ENCODE measurements around the gene ABCC8. TPM values are rescaled to one million over a fixed set of nuclear protein-coding genes. Genes with fewer than 3 reads are reported as not detected.

The ABCC8 gene
- total and polyA plus RNA-seq, 9 of the 15 experiments (the other 6 are each of a cell fraction or from before 2014, with no cell fraction given), result not detected

GRCh38 chr11:17381156-17381555 is 95.5 kb downstream of the ABCC8 start:
- no peak overlapping the region for H3K4me2 ChIP-seq (ENCODE audit: insufficient read depth, low read length)
- BruUV-seq (replicated peaks), result no TSS peak
- H3K9me3 ChIP-seq (replicated peaks; ENCODE audit: control insufficient read depth, insufficient read depth, low read depth, low read length), result no peaks in the 10 kb centered on the region
- no peak overlapping the region for H3K4me3 ChIP-seq
- in situ Hi-C loops (cut with MboI) (no loop called here), intact Hi-C loops (cut with micrococcal nuclease) (no loop called here)
- no peak overlapping the region for H2AFZ ChIP-seq (ENCODE audit: low read depth, low read length)
- no peaks in the 10 kb centered on the region for H3K27me3 ChIP-seq (ENCODE audit: control insufficient read depth in 2 of 2, insufficient read depth in 2 of 2, low read length in 2 of 2)
- peaks cover 45% of the 10 kb centered on the region; the same call in 2 of the 3 replicates for H3K36me3 ChIP-seq (ENCODE audit: control insufficient read depth, insufficient read depth, low read length)
- ChIA-PET POLR2A (interaction anchor here (0.8 kb wide), 1 partner anchor 97 kb away, joined by 3 read pairs; no protein-coding TSS in a partner anchor), CTCF (ENCODE audit: low intra/inter-chr PET ratio) (no interaction called here)
- H3K79me2 ChIP-seq (ENCODE audit: control insufficient read depth, insufficient read depth, low read length), result no peaks in the 10 kb centered on the region
- no peak for DNase-seq (ENCODE audit: extremely low read depth in 1 of 4, low spot score in 3 of 4)
- H3K27ac ChIP-seq (ENCODE audit: extremely low read depth, low read depth, low read length), result no peak overlapping the region
- no peak for TF ChIP-seq ZNF609 (CRISPR knock-in tag; IDR thresholded peaks at IDR 0.05; ENCODE audit: borderline replicate concordance)
- no peak for TF ChIP-seq TSC22D4 (tag; IDR thresholded peaks at IDR 0.05)
- TF ChIP-seq, protein P1, sequence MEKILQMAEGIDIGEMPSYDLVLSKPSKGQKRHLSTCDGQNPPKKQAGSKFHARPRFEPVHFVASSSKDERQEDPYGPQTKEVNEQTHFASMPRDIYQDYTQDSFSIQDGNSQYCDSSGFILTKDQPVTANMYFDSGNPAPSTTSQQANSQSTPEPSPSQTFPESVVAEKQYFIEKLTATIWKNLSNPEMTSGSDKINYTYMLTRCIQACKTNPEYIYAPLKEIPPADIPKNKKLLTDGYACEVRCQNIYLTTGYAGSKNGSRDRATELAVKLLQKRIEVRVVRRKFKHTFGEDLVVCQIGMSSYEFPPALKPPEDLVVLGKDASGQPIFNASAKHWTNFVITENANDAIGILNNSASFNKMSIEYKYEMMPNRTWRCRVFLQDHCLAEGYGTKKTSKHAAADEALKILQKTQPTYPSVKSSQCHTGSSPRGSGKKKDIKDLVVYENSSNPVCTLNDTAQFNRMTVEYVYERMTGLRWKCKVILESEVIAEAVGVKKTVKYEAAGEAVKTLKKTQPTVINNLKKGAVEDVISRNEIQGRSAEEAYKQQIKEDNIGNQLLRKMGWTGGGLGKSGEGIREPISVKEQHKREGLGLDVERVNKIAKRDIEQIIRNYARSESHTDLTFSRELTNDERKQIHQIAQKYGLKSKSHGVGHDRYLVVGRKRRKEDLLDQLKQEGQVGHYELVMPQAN (IDR thresholded peaks at IDR 0.05; ENCODE audit: borderline replicate concordance), result no peak
- no peak for TF ChIP-seq PHTF2 (CRISPR knock-in tag; IDR thresholded peaks at IDR 0.05)
- TF ChIP-seq, protein P2, sequence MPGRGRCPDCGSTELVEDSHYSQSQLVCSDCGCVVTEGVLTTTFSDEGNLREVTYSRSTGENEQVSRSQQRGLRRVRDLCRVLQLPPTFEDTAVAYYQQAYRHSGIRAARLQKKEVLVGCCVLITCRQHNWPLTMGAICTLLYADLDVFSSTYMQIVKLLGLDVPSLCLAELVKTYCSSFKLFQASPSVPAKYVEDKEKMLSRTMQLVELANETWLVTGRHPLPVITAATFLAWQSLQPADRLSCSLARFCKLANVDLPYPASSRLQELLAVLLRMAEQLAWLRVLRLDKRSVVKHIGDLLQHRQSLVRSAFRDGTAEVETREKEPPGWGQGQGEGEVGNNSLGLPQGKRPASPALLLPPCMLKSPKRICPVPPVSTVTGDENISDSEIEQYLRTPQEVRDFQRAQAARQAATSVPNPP (IDR thresholded peaks at IDR 0.05; ENCODE audit: borderline replicate concordance, insufficient read depth, insufficient read length), result no peak
- no peaks in the 10 kb centered on the region for H3K9me1 ChIP-seq (ENCODE audit: control insufficient read depth, insufficient read depth, low read length)
- FAIRE-seq, result no peak
- no peak overlapping the region for H3K9ac ChIP-seq (ENCODE audit: insufficient read depth in 1 of 2, low read depth in 2 of 2, low read length in 2 of 2)
- H4K20me1 ChIP-seq (replicated peaks; ENCODE audit: control insufficient read depth, insufficient read depth, low read length), result peaks cover 8% of the 10 kb centered on the region; the same call in 1 of the 2 replicates
- H3K4me1 ChIP-seq (replicated peaks in 1 of 2; ENCODE audit: control insufficient read depth in 2 of 2, insufficient read depth in 2 of 2, low read length in 2 of 2), result peaks cover 0 to 3% of the 10 kb centered on the region in 2 experiments; a peak in 1 of 5 replicates
- 42% methylated on average over 4 of the region's 4 CpGs for WGBS (ENCODE audit: insufficient coverage, low coverage, missing lambda C conversion rate)
- ATAC-seq, result no peak
